K562 (cell line): Measurements from ENCODE around the gene NUCKS1. TPM values are rescaled to one million over a fixed set of nuclear protein-coding genes. Genes with fewer than 3 reads are reported as not detected.

Experiments used
- CC2D1A ChIP-seq: fragments of 450-650 bp; IDR thresholded peaks from 2 replicates; pipeline ENCODE4 v1.6.1; 2017; ENCODE audit warnings: mild to moderate bottlenecking
- DEAF1 ChIP-seq: fragments of 450-650 bp; formaldehyde crosslinking; IDR thresholded peaks from 2 replicates; pipeline ENCODE4 v1.4.0; 2020; ENCODE audit warnings: mild to moderate bottlenecking, moderate library complexity
- ETV5 ChIP-seq: sonication (generic); formaldehyde crosslinking; IDR thresholded peaks from 2 replicates; pipeline ENCODE4 v1.4.0; 2020; ENCODE audit warnings: low read depth, mild to moderate bottlenecking, missing genetic modification reagents
- HDGF ChIP-seq: fragments of 450-650 bp; IDR thresholded peaks from 2 replicates; pipeline ENCODE4 v1.6.1; 2016
- RAD21 ChIP-seq, 2 experiments: fragments of 250-450 bp in 1 of 2; fragments of 450-650 bp in 1 of 2; sonication (Bioruptor Pico) in 1 of 2; formaldehyde crosslinking in 1 of 2; IDR thresholded peaks in 1 of 2; conservative IDR thresholded peaks in 1 of 2; 2 replicates each; pipeline versions ENCODE4 v1.4.0 to v1.8.0; 2020 to 2022; ENCODE audit warnings: mild to moderate bottlenecking in 2 of 2, moderate library complexity in 1 of 2
- SMAD3 ChIP-seq: fragments of 450-650 bp; formaldehyde crosslinking; conservative IDR thresholded peaks from 2 replicates; pipeline ENCODE4 v1.4.0; 2020; ENCODE audit warnings: mild to moderate bottlenecking
- STAG1 ChIP-seq: sonication (generic); formaldehyde crosslinking; IDR thresholded peaks from 2 replicates; pipeline ENCODE4 v1.5.0; 2020; ENCODE audit warnings: missing genetic modification reagents, borderline replicate concordance
- ZNF384 ChIP-seq: IDR thresholded peaks from 2 replicates; pipeline ENCODE4 v1.6.1; 2012; ENCODE audit warnings: low read depth, low read length, improper control_type of control experiment
- polyA plus RNA-seq, 8 experiments: library from polyadenylated mRNA; depleted of rRNA in 4 of 8; stranded (reverse) in 5 of 8; unstranded in 3 of 8; fragments of >200 nt; fragmentation: Nextera tagmentation in 2 of 8; fragmentation: Illumina TruSeq in 1 of 8; extraction: Ambion mirVana in 2 of 8; extraction: Trizol in 1 of 8; gene quantifications; 2 replicates each; pipeline versions ENCODE4 v1.2.1 to v1.2.3, GENCODE V29; 2011 to 2014; ENCODE audit warnings: inconsistent platforms in 1 of 8, missing spikeins in 1 of 8
- total RNA-seq, 7 experiments: library from RNA; depleted of rRNA in 6 of 7; stranded (reverse); fragments of >200 nt in 6 of 7; fragmentation: Illumina TruSeq in 2 of 7; extraction: Trizol in 2 of 7; gene quantifications; 2 replicates each; pipeline versions ENCODE4 v1.2.1 to v1.2.3, GENCODE V29; 2011 to 2021; ENCODE audit warnings: low replicate concordance in 1 of 7
- TF ChIP-seq, protein P1 (sequence below): IDR thresholded peaks from 2 replicates; pipeline ENCODE4 v1.6.1; 2011; ENCODE audit warnings: borderline replicate concordance, low read depth, mild to moderate bottlenecking, moderate library complexity, low read length; ENCODE audit not compliant: insufficient read depth, poor library complexity, severe bottlenecking
- TF ChIP-seq, protein P2 (sequence below): fragments of 200-800 bp; sonication (Bioruptor generic); IDR thresholded peaks from 2 replicates; pipeline ENCODE4 v1.6.1; 2016; ENCODE audit warnings: missing genetic modification characterization, missing compliant biosample characterization
- TF ChIP-seq, protein P3 (sequence below): fragments of 250-450 bp; sonication (Bioruptor Pico); IDR thresholded peaks from 2 replicates; pipeline ENCODE4 v1.4.0; 2020

Gene NUCKS1
- total and polyA plus RNA-seq, 9 of the 15 experiments (the other 6 are each of a cell fraction or from before 2014, with no cell fraction given): 66.7 to 244 (median 149) TPM

DNA sequence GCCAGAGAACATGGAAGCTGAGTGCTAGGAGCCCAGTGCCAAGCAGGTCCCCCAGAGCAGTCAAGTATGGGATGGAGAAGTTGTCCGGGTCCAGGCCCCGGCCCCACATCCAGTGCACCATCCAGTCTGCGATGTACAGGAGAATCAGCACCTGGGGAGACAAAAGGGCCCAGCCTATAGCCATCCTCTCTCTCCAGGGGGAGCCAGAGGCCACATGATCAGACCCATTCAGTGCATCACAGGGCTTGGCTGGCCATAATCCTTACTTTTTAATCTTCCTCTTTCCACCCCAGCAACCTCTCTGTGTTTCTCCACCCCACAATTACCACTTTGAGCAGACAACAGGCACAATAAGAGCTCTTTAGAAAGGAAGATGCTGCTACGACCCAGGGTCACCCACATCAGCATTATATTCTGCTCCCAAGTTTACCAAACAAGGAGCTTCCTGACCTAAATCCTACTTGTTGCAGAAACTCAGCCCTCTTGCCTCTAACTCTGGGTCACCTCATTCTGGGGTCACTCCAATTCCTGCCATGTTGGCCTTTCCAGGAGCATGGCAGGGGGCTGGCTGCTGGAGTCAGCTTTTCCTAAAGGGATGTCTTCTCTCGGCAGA lies 41.7 kb upstream of the NUCKS1 start (continued):
- TF ChIP-seq, protein P1, sequence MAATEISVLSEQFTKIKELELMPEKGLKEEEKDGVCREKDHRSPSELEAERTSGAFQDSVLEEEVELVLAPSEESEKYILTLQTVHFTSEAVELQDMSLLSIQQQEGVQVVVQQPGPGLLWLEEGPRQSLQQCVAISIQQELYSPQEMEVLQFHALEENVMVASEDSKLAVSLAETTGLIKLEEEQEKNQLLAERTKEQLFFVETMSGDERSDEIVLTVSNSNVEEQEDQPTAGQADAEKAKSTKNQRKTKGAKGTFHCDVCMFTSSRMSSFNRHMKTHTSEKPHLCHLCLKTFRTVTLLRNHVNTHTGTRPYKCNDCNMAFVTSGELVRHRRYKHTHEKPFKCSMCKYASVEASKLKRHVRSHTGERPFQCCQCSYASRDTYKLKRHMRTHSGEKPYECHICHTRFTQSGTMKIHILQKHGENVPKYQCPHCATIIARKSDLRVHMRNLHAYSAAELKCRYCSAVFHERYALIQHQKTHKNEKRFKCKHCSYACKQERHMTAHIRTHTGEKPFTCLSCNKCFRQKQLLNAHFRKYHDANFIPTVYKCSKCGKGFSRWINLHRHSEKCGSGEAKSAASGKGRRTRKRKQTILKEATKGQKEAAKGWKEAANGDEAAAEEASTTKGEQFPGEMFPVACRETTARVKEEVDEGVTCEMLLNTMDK: peak; percentile 10
- TF ChIP-seq DEAF1 (CRISPR knock-in tag) (peak; percentile 95), STAG1 (CRISPR knock-in tag) (peak; percentile 68; the same call in 1 of the 2 replicates), CC2D1A (peak; percentile 81), SMAD3 (CRISPR knock-in tag) (0 out of 2 replicates have a peak, but pooled peaks have one; percentile 51), HDGF (peak; percentile 40; the same call in 1 of the 2 replicates), RAD21 (CRISPR knock-in tag; conservative IDR thresholded peaks at IDR 0.05 in 1 of 2, IDR thresholded peaks at IDR 0.05 in 1 of 2) (peak; percentile 95 to 97), ZNF384 (0 out of 2 replicates have a peak, but pooled peaks have one; percentile 25), ETV5 (CRISPR knock-in tag) (peak; percentile 45; the same call in 1 of the 2 replicates)
- TF ChIP-seq, protein P2, sequence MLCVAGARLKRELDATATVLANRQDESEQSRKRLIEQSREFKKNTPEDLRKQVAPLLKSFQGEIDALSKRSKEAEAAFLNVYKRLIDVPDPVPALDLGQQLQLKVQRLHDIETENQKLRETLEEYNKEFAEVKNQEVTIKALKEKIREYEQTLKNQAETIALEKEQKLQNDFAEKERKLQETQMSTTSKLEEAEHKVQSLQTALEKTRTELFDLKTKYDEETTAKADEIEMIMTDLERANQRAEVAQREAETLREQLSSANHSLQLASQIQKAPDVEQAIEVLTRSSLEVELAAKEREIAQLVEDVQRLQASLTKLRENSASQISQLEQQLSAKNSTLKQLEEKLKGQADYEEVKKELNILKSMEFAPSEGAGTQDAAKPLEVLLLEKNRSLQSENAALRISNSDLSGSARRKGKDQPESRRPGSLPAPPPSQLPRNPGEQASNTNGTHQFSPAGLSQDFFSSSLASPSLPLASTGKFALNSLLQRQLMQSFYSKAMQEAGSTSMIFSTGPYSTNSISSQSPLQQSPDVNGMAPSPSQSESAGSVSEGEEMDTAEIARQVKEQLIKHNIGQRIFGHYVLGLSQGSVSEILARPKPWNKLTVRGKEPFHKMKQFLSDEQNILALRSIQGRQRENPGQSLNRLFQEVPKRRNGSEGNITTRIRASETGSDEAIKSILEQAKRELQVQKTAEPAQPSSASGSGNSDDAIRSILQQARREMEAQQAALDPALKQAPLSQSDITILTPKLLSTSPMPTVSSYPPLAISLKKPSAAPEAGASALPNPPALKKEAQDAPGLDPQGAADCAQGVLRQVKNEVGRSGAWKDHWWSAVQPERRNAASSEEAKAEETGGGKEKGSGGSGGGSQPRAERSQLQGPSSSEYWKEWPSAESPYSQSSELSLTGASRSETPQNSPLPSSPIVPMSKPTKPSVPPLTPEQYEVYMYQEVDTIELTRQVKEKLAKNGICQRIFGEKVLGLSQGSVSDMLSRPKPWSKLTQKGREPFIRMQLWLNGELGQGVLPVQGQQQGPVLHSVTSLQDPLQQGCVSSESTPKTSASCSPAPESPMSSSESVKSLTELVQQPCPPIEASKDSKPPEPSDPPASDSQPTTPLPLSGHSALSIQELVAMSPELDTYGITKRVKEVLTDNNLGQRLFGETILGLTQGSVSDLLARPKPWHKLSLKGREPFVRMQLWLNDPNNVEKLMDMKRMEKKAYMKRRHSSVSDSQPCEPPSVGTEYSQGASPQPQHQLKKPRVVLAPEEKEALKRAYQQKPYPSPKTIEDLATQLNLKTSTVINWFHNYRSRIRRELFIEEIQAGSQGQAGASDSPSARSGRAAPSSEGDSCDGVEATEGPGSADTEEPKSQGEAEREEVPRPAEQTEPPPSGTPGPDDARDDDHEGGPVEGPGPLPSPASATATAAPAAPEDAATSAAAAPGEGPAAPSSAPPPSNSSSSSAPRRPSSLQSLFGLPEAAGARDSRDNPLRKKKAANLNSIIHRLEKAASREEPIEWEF (CRISPR knock-in tag): no peak
- TF ChIP-seq, protein P3, sequence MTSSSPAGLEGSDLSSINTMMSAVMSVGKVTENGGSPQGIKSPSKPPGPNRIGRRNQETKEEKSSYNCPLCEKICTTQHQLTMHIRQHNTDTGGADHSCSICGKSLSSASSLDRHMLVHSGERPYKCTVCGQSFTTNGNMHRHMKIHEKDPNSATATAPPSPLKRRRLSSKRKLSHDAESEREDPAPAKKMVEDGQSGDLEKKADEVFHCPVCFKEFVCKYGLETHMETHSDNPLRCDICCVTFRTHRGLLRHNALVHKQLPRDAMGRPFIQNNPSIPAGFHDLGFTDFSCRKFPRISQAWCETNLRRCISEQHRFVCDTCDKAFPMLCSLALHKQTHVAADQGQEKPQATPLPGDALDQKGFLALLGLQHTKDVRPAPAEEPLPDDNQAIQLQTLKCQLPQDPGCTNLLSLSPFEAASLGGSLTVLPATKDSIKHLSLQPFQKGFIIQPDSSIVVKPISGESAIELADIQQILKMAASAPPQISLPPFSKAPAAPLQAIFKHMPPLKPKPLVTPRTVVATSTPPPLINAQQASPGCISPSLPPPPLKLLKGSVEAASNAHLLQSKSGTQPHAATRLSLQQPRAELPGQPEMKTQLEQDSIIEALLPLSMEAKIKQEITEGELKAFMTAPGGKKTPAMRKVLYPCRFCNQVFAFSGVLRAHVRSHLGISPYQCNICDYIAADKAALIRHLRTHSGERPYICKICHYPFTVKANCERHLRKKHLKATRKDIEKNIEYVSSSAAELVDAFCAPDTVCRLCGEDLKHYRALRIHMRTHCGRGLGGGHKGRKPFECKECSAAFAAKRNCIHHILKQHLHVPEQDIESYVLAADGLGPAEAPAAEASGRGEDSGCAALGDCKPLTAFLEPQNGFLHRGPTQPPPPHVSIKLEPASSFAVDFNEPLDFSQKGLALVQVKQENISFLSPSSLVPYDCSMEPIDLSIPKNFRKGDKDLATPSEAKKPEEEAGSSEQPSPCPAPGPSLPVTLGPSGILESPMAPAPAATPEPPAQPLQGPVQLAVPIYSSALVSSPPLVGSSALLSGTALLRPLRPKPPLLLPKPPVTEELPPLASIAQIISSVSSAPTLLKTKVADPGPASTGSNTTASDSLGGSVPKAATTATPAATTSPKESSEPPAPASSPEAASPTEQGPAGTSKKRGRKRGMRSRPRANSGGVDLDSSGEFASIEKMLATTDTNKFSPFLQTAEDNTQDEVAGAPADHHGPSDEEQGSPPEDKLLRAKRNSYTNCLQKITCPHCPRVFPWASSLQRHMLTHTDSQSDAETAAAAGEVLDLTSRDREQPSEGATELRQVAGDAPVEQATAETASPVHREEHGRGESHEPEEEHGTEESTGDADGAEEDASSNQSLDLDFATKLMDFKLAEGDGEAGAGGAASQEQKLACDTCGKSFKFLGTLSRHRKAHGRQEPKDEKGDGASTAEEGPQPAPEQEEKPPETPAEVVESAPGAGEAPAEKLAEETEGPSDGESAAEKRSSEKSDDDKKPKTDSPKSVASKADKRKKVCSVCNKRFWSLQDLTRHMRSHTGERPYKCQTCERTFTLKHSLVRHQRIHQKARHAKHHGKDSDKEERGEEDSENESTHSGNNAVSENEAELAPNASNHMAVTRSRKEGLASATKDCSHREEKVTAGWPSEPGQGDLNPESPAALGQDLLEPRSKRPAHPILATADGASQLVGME (CRISPR knock-in tag): peak; percentile 45; the same call in 1 of the 2 replicates
